Dedifferentiated amniotic fluid mesenchymal stem cell (primary cell): ENCODE measurements around the gene GRM7.

ENCODE experiments used
- DNase-seq: peaks from one replicate; pipeline ENCODE4 v3.0.0-alpha.2; 2016; ENCODE audit errors: extremely low spot score

Gene GRM7

DNA sequence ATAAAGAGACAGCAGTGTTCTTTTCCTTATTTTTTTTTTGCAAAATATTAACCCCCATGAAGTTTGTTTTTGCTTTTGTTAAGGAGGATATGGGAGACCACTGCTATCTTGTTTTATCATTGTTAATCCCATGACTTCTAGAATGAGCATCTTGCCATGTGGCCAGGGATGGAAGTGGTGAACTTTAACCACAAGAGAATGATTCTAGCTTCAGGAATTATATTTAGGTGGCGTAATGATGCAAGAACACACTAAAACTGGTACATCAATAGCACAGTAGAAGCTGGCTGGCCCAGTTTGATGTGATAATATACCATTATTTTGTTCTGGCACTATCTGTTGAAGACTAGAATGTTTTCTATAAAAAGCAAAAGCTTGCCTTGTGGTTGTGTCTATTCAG lies 720.9 kb downstream of the GRM7 start:
- no peak for DNase-seq

DNA sequence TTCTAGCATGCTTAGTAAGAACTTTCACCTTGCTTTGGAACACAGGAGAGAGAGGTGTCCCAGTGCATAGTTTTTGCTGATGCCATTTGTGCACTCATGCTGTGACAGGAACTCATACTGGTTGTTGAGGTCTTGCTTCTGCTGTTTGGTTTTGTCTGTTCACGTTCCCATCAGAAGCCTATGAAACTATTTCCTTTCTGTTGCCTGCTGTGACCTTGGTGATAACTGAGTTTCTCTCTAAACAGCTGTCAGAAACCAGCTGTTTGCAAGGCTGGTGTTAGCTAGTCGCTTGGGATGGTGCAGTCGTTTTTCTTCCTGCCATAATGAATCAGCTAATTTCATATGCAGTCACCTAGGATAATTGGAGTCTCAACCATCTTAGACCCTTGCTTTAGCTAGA lies 724.1 kb downstream of the GRM7 start:
- DNase-seq, result no peak

DNA sequence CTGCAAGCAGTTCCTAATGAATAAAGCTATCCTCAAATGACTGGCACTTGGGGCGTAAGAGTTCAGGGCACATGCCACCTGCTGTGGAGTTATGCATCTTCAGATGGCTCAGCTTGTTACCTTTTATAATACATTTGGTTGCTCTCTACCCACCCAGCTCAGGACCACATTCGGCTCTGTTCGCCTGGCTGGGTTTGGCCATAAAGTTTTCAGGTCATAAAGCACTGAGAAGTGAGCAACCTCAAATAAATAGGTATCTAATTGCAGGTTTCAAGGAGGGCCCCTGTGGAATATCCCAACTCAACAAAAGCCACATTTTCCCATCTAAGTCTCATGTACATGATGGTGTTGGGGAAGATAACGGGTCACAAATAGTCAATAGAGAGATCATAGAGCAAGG lies 727.3 kb downstream of the GRM7 start:
- DNase-seq, result no peak

DNA sequence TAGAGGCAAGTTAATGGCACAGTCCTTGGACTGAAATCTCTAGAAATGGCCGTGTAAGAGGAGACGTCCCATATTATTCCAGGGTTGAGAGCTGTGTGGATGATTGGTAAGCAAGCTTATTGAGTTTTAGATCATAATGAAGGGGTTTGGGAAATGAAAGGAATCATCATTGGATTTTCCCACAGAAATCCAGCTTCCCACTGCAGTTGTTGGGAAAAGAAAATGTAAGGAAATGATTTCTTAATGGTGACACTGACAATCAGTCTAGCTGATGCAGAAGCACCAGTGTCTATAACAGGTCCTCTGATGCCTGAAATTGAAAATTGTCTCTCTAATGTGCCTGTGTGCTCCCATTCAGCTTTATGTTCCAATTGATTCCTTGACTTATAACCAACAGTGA lies 728.6 kb downstream of the GRM7 start:
- no peak for DNase-seq

DNA sequence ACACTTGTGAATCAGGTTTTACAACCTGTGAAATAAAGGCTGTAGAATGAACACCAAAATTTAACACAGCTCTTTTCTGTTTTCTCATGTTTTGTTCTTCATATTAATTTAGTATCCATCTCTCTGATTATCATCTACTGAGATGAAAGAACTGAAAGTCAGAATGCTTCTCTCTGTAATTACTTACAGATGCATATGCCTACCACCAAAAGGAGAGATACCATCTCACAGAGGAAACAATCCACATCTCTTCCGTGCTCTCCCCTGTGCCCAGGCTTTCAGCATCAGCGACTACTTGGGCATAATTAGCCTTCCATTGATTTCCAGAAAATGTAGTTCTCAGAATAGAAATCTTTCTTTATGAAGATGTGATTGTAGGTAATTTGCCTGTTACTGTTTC lies 741.4 kb downstream of the GRM7 start:
- no peak for DNase-seq

DNA sequence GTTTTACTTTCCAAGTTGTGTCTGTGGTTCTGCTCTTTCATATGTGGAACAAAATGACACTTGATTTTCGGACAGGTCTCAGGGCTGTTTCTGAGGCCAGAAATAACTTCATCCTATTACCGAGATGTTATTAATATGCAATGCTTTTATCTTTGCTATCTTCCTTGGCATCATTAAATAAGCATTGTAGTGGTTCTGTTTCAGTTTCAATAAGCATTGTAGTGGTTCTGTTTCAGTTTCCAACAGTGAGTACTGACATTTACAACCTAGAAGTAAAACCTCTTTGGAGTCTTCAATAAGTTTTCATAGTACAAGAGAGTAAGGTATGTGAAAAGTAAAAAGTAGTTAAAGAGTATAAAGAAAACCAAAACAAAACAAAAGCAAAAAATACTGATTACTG lies 746.2 kb downstream of the GRM7 start:
- DNase-seq, result no peak

DNA sequence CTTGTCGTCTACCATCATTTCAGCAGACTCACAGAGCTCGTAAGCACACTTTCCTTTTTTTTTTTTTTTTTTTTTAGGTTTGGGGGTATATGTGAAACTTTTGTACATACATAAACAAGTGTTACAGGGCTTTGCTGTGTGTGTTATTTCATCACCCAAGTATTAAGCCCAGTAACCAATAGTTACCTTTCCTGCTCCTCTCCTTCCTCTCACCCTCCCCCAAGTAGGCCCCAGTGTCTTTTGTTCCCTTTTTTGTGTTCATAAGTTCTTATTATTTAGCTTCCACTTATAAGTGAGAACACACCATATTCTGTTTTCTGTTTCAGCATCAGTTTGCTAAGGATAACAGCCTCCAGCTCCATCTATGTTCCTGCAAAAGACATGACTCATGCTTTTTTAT lies 746.8 kb downstream of the GRM7 start:
- DNase-seq, result no peak

DNA sequence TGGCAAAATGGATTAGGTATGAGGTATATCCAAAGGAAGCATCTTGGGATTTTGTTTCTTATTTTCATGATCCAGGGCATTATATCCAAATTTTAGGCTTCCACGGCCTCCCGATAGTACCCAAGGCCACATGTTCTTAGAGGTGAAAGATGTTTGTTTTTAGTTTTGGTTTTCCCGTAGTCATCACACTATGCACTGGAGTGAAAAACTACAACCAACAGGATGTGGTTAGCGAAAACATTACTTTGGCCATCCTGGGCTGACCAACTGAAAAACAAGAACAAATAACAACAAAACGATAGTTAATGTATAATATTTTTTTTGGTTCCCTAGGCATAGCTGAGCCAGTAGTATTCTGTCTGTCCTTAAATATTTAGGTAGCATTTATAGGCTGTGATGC lies 749.7 kb downstream of the GRM7 start:
- DNase-seq, result no peak

DNA sequence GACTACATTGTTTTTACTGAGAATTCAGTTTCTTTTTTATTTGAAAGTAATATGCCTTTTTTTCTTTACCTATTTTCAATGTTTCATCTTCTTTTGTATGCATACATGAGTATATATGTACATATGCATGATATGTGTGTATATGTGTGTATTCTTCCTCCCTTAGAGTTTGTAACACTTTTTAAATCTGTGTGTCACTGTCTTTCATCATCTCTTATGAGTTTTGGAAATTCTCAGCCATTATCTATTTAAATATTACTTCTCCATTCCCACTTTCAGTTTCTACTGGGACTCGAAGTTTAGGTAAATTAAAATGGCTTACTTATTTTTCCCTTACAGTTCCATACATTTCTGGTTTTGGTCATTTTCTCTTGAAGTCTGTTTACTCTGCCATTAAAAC lies 754.1 kb downstream of the GRM7 start:
- DNase-seq, result no peak

DNA sequence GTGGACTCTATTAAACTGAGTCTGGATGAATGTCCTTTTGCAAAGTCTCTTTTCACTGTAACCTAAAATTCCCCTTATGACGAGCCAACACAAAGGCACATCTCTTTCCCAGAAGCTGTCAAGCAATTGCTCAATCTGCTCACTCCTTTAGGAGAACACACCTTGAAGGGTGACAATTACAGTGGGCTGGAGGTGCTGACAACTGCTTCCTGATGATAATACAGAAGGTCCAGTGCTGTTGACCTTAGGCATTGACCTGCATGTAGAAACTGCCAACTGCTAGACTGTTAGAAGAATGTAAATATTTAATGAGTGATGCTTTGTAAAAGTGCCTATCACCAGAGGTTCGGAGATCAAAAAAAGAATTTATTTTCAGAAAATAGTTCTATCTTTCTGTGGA lies 757.7 kb downstream of the GRM7 start:
- no peak for DNase-seq

DNA sequence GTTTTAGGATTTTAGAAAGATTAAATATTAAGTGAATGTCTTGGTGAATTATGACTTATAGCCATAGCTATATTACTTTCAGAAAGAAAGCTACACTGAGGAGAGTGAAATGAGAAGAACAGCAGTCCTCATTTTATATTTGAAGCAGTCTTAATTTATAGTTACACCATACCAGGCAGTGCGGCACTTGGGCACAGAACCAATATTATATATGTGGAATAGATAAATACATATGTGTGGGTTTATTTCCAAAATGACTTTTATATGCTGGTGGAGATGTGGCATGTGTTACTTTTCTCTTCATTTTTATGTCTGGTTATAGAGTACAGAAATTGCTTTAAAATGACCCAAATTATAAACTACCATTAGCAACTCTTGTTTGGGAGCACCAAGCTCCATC lies 759.5 kb downstream of the GRM7 start:
- DNase-seq, result no peak

DNA sequence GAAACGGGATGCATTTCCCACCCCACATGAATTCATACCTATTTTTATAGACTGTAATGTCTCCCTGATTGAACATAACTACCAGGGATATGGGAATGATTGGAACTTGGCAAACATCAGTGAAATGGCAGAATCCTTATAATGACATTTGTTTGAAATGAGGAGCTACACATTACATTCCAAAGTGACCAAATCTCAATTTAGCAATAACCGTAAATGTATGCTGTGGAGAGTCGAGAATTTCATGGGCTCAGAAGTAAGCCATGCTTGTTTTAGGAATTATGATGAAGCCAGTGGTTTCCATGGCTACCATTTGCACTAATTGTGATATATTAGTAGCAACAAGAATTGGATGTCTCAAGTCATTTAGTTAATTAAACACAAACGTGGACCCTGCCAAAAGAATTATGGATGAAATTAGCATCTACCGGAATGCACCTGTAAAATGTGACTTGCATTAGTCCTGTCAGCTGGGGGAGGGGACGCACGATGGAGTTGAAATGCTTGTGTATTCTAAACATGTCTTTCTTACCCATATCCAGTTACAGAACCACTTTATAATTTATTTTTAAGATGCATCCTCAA lies 760.2 kb downstream of the GRM7 start:
- no peak for DNase-seq

DNA sequence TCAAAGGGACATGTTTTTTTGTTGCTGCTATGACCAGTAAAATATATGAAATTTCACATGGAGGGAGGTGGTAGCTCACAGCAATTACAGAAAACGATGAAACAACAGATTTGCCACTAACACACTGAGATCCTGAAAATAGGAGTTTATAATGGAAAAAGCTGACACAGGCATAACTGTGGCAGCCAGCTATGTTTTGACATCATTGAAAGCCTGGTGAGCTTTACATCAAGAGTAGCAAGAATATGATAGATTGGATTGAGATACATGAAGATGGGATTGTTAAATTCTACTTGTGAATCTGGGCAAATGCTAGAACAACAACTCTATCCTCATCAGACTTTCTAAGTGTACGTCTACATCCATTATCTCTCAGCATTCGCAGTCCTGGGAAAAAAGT lies 760.7 kb downstream of the GRM7 start:
- no peak for DNase-seq

DNA sequence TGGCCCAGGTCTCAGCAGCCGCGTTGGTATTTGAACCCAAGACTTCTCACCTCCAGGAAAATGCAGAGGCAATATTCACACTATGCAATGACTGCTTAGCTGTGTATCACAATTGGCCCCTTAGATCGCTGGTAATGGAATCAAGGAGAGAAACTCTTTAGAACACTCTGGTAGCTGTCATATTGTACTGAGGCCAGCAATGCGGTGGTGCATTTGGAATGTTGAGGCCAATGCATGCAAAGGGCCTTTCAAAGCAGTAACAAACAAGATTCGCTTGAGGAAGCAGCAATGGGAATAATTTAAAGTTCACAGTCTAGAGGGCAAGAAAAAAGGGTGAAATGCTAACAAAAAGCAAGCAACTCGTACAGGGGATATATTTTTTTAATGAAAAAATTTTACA lies 764.1 kb downstream of the GRM7 start:
- DNase-seq, result no peak

DNA sequence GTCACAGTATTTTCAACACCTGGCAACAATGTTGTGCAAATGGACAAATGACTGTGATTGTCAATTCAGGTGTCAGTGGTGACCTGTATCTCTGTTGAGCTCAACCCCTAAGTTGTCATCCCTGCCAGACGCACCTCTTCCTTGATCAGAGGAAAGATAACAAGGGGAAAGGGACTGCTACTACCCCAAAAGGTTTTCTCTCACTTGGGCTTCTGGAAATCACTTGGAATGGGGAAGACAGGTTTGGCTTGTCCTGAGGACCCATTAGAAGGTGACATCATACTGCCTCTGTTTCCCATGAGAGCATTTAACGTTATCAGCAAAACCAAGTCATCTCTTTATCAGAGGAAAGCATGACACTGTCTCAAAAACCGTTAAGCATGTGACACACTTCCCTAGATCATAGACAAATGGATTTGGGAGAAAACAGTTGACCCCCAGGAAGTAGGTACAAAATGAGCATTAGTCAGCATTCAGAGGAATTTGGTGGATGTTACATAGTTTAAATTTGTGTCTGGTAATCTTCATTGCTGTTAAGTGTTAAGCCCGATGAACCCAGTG lies 769.5 kb downstream of the GRM7 start:
- no peak for DNase-seq

DNA sequence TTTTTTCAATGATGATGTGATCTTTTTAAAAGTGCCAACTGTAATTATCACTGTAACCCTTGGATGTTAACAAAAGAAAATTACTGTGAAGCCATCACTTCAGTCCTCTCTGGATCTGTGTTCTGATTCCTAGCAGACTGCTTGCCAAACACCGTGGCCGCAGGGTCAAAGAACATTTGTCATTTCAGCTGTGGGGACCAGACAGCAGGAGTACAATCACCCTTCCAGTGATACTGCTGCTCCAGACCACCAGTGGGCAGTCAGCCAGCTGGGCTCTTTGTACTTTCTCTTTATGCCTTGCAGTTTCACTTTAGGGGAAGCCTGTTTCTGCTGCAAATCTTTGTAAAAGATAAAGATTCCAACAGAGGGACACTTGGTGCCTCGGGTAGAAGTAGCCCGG lies 770.0 kb downstream of the GRM7 start:
- DNase-seq, result no peak

DNA sequence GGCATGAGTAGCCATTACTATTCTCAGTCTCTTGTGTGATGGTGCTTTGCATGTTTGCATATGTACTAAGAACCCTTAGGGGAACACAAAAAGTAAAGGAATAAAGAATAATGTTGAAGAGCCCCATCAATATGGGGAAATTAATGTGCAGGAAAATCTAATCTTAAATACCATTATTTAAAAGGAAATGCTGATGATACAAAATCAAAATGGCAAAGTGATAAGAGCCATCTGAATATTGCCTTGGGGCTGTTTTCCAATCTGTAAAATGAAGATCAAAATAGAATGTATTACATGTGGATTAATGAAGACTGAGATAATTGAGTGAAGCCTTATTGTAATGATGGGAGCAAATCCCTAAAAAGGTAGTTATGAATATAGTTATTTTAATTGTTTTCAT lies 771.4 kb downstream of the GRM7 start:
- no peak for DNase-seq

DNA sequence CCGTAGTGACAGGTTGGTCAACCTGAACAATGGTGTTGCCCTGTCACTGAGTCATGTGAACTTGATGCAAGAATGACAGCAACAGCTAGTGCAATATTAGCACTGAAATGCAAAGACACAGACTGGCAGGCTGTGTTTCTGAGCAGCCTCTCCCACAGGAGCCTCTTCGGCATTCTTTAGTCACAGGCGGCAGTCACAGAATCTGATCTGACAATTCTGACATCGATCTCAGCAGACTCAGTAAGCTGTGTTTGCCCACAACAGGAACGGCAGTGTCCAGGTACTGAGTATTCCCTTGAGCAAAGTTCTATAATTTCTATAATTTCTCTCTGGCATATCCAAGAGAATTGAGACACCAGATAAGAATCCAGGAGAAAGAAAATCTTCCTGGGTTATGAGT lies 776.8 kb downstream of the GRM7 start:
- DNase-seq, result no peak

DNA sequence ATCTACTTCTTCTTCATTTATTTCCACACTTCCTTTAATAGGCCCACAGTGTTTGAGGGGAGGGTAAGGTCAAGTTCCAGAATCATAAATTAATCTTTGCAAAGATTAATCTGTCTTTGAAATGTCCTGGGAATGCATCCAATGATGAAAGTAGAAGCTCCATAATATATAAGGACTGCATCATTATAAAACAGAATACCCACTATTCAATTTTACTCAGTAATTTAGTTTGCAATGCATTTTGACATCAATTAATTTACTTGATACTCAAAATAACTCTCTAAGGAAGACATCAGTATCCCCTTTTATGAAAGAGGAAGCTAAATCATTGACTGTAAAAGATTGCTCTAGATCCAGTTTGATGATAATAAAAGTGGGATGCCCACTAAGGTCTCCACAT lies 777.2 kb downstream of the GRM7 start:
- DNase-seq, result no peak

DNA sequence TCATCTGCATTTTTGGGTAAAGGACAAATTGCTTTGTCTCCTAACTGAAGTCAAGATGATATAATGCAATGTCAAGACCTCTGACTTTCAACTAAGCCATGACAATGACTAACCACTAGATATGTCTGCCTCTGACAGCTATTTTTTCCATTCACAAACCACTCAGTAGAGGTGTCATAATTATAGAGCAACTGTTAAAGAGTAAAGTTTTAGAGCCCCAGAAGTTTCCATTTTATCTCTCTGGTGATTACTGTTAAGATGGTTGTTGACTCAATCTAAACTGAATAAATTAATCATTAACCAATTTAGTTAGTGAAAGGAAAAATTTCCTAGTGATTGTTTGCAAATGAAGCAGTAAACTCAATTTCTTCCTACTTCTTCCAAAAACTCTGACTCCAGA lies 779.9 kb downstream of the GRM7 start:
- DNase-seq, result no peak

DNA sequence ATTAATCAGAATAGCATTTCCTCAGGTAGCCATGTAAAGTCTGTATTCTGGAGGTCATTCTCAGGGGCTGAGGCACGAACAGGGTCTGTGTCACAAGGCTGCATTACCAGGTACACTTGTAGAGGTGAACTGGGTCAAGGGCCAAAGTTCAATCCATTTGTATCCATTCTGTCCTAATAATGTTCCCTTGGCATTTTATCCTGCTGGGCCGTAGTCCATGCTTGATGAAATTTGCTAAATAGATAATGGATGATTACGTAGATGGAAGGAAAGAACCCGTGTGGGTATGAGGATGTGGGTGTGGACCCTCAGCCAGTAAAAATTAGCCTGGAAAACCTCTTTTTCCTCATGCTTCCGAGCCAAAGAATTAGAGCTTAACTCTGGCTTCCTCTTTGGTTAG lies 785.9 kb downstream of the GRM7 start:
- DNase-seq, result no peak

DNA sequence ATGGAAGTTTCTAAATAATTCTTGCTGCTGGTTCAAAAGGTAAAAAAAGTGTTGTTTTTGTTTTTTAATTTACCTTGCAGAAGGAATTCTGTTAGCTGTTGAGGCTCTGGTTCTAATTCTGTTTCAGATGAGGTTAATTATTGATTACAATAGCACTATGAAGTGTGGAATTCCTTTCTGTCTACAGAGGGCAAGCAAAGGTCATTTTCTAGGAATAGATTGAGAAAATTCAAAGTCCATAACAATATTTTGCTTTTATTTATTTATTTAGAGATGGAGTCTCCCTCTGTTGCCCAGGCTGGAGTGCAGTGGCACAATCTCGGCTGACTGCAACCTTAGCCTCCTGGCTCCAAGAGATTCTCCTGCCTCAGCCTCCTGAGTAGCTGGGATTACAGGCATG lies 789.6 kb downstream of the GRM7 start:
- DNase-seq, result no peak

DNA sequence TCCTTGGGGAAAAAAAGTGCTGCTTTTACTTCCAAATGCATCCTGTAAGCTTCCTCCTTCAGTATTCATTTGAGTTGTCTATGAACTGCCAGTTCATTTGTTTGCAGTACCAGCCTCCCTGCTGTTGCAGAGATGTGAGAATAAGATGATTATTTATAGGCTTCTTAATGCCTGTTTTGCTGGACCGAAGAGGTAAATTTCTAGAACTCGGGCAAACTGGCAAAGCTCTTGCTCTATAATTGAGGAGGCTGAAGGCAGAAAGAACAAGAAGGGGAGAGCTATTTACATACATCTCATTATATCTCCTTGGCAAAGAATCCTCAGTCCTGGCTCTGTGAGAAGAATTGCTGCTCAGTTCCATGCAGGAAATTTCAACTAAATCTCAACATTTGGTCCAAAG lies 790.4 kb downstream of the GRM7 start:
- DNase-seq, result no peak
